ENCODE results near the gene ABRACL. TPM values are rescaled to one million over a fixed set of nuclear protein-coding genes. Genes with fewer than 3 reads are reported as not detected.
A peak's percentile ranks its signal among the peaks of the same experiment; 100 is the strongest.

The ABRACL gene
- total and polyA plus RNA-seq, 2 donors (not counting 3 experiments of a cell fraction or from before 2014, with no cell fraction given): 54.4 to 87.4 TPM

DNA sequence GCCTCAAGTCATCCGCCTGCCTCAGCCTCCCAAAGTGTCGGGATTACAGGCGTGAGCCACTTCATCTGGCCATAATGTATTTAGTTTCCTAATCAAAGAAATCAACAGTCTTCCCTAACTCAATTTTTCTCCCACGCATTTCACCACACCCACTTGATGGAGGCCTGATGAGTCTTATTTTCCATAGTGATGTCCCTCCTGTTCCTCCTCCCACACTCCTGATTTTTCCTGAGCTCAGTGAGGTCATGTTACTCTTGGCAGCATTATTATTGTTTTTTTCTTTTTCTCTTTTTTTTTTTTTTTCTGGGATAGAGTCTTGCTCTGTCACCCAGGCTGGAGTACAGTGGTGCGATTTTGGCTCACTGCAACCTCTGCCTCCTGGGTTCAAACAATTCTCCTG lies 8.9 kb downstream of the ABRACL start:
- H3K4me2 ChIP-seq (ENCODE audit: insufficient read depth, low read length): no peak overlapping the region
- intact Hi-C loops (cut with micrococcal nuclease) (no loop called here), dilution Hi-C loops (cut with MboI; ENCODE audit: extremely low pct_ligation_motif_present, low sequenced_read_pairs) (no loop called here)
- H2AFZ ChIP-seq (ENCODE audit: low read depth, low read length): no peak overlapping the region
- BruUV-seq (replicated peaks): no TSS peak
- H3K9ac ChIP-seq (replicated peaks; ENCODE audit: extremely low read depth, insufficient read depth, low read length): no peak overlapping the region
- no peaks in the 10 kb centered on the region for H4K20me1 ChIP-seq (replicated peaks; ENCODE audit: control insufficient read depth, extremely low read depth, insufficient read depth, low read length)
- no peak overlapping the region for H3K4me3 ChIP-seq (replicated peaks in 1 of 3; ENCODE audit: insufficient read depth in 1 of 3, low read depth in 1 of 3, low read length in 3 of 3)
- H3K79me2 ChIP-seq (ENCODE audit: control insufficient read depth, insufficient read depth, low read length): peaks cover 12% of the 10 kb centered on the region
- no peaks in the 10 kb centered on the region for H3K4me1 ChIP-seq (ENCODE audit: control insufficient read depth, extremely low read depth, insufficient read depth, low read length)
- POLR2A ChIA-PET: interaction anchor here (0.6 kb wide), 1 partner anchor 92 kb away, joined by 3 read pairs; no protein-coding TSS in a partner anchor
- H3K36me3 ChIP-seq (ENCODE audit: control insufficient read depth in 2 of 2, extremely low read depth in 1 of 2, insufficient read depth in 2 of 2, low read length in 2 of 2): peaks cover 11 to 13% of the 10 kb centered on the region in 2 experiments
- peak; percentile 63 for DNase-seq (ENCODE audit: low read depth, low spot score)
- H3K27me3 ChIP-seq (ENCODE audit: control insufficient read depth in 2 of 2, insufficient read depth in 2 of 2, low read length in 2 of 2): no peaks in the 10 kb centered on the region
- no peak for TF ChIP-seq EZH2 (IDR thresholded peaks at IDR 0.05; ENCODE audit: borderline replicate concordance, low read depth, low read length, severe bottlenecking)
- no peak overlapping the region for H3K27ac ChIP-seq (ENCODE audit: insufficient read depth, low read depth, low read length)
- no peaks in the 10 kb centered on the region for H3K9me1 ChIP-seq (replicated peaks; ENCODE audit: control insufficient read depth, extremely low read depth, insufficient read depth, low read length)
- no peaks in the 10 kb centered on the region for H3K9me3 ChIP-seq (replicated peaks; ENCODE audit: control insufficient read depth, insufficient read depth, low read length)
- CTCF ChIA-PET: no interaction called here
- FAIRE-seq: no peak

- DNase-seq (ENCODE audit: low read depth, low spot score) (no peak), FAIRE-seq (no peak)
- H2AFZ ChIP-seq (ENCODE audit: low read depth, low read length): no peak overlapping the region
- no peaks in the 10 kb centered on the region for H3K79me2 ChIP-seq (ENCODE audit: control insufficient read depth, insufficient read depth, low read length)
- no peak for TF ChIP-seq MYC (IDR thresholded peaks at IDR 0.05; ENCODE audit: low read depth, low read length)
- TF ChIP-seq POLR2AphosphoS5 (IDR thresholded peaks at IDR 0.05; ENCODE audit: insufficient read depth, low read depth, low read length): no peak
- no peak for TF ChIP-seq MAX (IDR thresholded peaks at IDR 0.05; ENCODE audit: insufficient read depth, insufficient read length)
- BruUV-seq (replicated peaks): no TSS peak
- POLR2A ChIA-PET: no interaction called here
- no peak overlapping the region for H3K4me3 ChIP-seq (replicated peaks in 1 of 3; ENCODE audit: insufficient read depth in 1 of 3, low read depth in 1 of 3, low read length in 3 of 3)
- H4K20me1 ChIP-seq (replicated peaks; ENCODE audit: control insufficient read depth, extremely low read depth, insufficient read depth, low read length): no peaks in the 10 kb centered on the region
- intact Hi-C loops (cut with micrococcal nuclease): no loop called here
- H3K9me1 ChIP-seq (replicated peaks; ENCODE audit: control insufficient read depth, extremely low read depth, insufficient read depth, low read length): no peaks in the 10 kb centered on the region
- no peak overlapping the region for H3K4me2 ChIP-seq (ENCODE audit: insufficient read depth, low read length)
- H3K27me3 ChIP-seq (ENCODE audit: control insufficient read depth in 2 of 2, insufficient read depth in 2 of 2, low read length in 2 of 2): no peaks in the 10 kb centered on the region
- no peak overlapping the region for H3K9ac ChIP-seq (replicated peaks; ENCODE audit: extremely low read depth, insufficient read depth, low read length)
- H3K4me1 ChIP-seq (ENCODE audit: control insufficient read depth, extremely low read depth, insufficient read depth, low read length): no peaks in the 10 kb centered on the region
- dilution Hi-C loops (cut with MboI; ENCODE audit: extremely low pct_ligation_motif_present, low sequenced_read_pairs): no loop called here
- H3K36me3 ChIP-seq (ENCODE audit: control insufficient read depth in 2 of 2, extremely low read depth in 1 of 2, insufficient read depth in 2 of 2, low read length in 2 of 2): peaks cover 6 to 9% of the 10 kb centered on the region in 2 experiments
- CTCF ChIA-PET: no interaction called here
- no peaks in the 10 kb centered on the region for H3K9me3 ChIP-seq (replicated peaks; ENCODE audit: control insufficient read depth, insufficient read depth, low read length)
- no peak overlapping the region for H3K27ac ChIP-seq (ENCODE audit: insufficient read depth, low read depth, low read length)
Measured at GRCh38 chr6:139044250-139044649, 15.7 kb downstream of the ABRACL start.
